HG02759 (cell line): ENCODE measurements around the gene FRAS1.
"Not testable (repeated sequence)": the region's sequence is repeated elsewhere in the genome, so short reads cannot be mapped to it uniquely, and the experiment has no call there.

ENCODE experiments used
- ATAC-seq: cut with Tn5 transposase; IDR thresholded peaks from one replicate; pipeline ENCODE4 v1.9.1; 2021; ENCODE audit warnings: mild to moderate bottlenecking, moderate library complexity; ENCODE audit not compliant: unreplicated experiment

FRAS1 gene

DNA sequence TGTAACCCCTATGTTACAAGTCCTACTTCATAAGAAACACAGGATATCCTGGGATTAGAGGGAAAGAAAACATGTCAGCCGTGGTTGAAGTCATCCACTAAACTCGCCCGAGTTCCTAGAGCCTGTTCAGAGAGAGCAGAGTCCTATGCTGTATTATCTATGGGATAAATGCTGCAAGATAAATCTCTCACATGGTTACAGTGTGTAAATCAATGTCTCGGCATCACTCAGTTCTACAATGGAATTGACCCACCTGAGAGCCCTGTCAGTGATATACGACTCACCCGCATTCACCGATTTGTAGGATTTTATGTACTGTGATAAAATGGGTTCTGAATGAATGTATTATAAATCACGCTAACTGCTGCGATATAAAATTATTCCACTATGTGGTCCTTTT is 366.7 kb downstream of the FRAS1 start:
- no peak for ATAC-seq

DNA sequence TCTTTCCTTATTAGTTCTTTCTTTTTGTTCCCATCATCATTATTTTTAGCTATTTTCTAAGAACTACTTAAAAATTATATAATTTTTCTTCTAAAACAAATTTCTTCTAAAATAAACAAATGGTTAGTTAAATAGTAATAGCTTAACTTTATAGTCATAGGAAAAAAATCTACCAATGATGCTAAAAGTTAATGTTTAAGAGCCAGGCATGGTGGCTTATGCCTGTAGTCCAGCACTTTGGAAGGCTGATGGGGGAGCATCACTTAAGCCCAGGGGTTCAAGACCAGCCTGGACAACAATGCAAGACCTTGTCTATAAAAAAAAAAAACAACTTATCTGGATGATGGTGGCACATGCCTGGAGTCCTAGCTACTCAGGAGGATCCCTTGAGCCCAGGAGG is 367.3 kb downstream of the FRAS1 start:
- no peak for ATAC-seq

DNA sequence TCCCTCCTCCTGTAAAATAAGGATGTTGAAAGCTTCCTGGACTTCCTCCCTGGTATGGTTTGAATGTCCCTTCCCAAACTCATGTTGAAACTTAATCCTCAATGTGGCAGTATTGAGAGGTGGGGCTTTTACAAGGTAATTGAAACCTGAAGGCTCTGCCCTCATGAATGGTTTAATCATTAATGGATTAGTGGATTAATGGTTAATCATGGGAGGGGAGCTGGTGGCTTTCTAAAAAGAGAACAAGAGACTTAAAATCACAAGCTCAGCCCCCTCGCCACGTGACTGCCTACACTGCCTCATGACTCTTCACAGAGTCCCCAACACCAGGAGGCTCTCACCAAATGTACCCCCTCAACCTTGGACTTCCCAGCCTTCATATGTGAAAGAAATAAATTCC is 369.8 kb downstream of the FRAS1 start:
- ATAC-seq, result peak; percentile 60

GRCh38 chr4:78428996-78429395 is 371.9 kb downstream of the FRAS1 start:
- no peak for ATAC-seq

DNA sequence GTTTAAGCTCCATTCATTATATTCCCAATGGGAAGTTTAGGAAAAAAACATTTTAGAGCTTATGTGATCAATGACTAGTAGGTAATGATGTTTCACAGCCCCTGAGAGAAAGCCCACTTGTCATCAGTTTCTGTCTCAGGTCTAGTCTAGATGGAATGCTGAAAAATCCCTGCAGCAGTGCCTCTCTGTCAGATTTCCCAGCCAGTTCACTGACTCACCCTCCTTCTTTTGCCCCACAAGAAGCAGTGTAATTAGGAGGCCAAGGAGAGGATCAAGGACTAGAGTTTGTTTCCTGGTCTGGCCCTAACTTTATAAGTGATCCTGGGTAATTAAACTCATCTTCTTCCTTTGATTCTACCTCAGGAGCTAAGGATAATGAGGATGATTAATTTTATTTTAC is 375.8 kb downstream of the FRAS1 start:
- ATAC-seq, result no peak

- ATAC-seq, result no peak
These were observed 380.5 kb downstream of the FRAS1 start for GRCh38 chr4:78437608-78438088.

DNA sequence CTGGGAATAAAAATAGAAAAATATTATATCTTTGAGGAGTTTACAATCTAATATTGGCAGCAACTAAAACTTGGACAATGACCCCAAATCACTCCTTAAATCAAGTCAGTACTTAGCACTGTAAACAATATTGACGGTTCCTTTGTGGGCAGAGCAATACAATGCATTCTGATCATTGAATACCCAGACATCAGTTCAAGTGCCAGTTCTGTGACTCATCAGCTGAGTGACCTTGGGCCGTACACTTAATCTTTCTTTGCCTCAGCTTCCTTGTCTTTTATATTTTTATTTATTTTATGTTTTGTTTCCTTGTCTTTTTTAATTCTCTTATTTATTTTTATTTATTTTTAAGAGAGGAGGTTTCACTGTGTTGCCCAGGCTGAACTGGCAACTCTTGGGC is 382.2 kb downstream of the FRAS1 start:
- ATAC-seq, result no peak

DNA sequence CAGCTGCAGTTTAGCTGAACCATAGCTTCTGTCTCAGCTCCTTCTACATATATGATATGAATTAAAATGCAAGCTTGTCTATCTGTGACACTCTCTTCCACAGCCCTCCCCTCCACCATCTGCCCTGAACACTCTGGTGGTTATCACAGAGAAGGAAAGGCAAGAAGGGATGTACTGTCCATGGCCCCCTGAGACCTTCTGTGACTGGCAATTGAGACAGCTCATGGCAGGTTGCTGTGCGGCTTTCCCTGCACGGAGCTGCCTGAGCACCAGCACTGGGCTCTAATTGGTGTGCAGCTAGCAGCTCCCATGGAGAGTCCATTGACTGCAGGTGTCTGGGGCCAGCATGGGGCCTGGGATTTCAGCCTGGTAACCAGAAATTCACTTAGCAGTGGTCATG is 384.6 kb downstream of the FRAS1 start:
- ATAC-seq, result no peak

GRCh38 chr4:78446619-78447018 is 389.5 kb downstream of the FRAS1 start:
- ATAC-seq, result no peak

- no peak for ATAC-seq
These were observed 394.3 kb downstream of the FRAS1 start for GRCh38 chr4:78451407-78451806.

GRCh38 chr4:78454016-78454415 is 396.9 kb downstream of the FRAS1 start:
- ATAC-seq, result no peak

- ATAC-seq, result no peak
These were observed 400.6 kb downstream of the FRAS1 start for GRCh38 chr4:78457751-78458150.

GRCh38 chr4:78459327-78459726 is 402.2 kb downstream of the FRAS1 start:
- ATAC-seq, result no peak

DNA sequence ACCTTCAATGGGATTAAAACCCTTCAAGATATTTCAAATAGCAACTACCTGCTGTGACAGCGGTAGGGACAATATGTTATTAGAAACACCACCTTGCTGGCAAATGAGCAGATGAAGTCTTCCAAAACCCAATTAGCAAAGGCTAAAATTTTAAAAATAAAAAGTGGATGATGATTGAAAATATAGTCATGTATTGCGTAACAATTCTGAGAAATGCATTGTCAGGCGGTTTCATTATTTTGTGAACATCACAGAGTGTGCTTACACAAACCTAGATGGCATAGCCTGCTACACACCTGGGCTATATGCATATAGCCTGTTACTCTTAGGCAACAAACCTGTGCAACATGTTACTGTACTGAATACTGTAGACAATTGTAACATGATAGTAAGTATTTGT is 403.2 kb downstream of the FRAS1 start:
- no peak for ATAC-seq

DNA sequence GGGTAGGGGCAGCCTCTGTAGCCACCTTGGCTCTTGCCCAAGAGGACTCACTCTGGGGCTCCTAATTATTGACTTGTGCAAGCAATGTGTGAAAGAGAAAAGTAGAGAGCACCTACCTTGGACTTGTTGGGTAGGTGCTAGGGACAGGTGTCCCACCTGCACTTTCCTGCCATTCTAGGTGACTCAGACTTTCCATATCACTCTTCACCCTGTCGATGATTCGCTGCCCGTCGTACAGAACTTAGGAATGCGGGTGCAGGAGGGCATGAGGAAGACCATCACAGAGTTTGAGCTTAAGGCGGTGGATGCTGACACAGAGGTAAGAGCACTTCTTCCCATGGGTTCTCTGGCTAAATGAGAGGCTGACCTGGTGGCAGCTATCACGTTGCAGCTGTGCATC is 407.1 kb downstream of the FRAS1 start:
- no peak for ATAC-seq

DNA sequence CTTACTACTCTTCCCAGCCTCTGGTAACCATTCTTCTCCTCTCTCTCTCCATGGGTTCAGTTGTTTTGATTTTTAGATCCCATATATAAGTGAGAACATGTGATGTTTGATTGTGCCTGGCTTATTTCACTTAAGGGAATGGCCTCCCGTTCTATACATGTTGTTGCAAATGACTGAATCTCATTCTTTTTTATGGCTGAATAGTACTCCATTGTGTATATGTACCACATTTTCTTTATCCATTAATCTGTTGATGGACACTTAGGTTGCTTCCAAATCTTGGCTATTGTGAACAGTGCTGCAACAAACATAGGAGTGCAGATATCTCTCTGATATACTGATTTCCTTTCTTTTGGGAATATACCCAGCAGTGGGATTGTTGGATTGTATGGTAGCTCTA is 410.1 kb downstream of the FRAS1 start:
- not testable (repeated sequence) for ATAC-seq

DNA sequence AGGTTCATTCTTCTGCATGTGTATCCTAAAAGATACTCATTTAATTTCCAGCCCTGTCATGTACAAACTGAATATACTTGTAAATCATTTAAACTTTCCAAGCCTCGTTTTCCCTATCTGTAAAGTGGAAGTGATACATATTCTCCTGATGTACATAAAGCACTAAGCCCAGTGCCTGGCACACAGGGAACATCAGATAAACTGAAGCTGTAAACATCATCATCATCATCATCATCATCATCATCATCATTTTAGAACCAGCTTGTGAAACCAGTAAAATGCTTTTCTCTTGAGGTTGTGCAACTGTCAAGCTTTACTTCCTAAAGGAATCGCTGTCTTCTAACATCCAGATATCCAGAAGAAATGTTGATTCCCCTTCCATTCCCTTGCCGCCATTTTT is 411.1 kb downstream of the FRAS1 start:
- ATAC-seq, result no peak

DNA sequence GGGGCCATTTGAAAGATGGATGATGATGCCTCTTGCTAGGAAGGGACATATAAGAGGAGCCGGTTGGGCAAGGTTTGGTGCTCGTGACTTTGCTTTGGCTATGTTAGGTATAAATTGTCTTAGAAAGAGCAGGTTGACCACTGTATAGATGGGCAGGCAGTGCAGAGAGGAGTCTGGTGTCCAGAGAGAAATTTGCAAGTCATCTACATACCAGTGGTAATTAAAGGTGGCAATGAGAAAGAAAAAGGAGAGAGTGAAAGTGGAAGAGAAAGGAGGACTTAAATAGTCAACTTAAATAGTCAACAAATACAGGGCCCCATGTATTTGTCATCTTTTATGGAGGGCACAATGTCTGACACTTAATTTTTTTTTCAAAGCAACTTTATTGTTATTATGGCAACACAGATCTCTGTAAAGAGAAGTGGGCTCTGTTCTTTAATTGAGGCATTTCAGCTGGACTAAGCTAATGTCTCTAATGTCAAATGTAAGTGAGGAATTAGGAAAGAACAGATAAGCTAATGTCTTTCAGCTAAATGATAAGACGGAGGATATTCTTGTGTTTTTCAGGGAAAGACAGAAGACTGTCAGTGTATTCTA is 419.1 kb downstream of the FRAS1 start:
- ATAC-seq, result no peak

DNA sequence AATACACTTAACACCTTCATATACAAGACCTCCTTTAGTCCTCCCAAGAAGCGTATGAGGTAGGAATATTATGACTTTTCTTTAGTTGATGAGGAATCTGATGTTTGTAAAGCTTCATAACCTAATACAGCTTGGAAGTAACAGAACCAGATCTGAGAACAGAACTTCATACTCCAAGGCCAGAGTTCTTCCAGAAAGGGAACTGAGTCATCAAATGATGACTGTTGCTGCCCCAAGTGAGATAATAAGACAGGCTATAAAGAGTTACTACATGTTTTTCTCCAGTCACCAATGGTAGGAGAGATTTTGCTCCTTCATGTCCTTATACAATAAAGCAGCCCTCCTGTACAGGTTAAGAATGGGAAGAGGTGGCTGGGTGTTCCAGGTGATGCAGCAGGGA is 420.2 kb downstream of the FRAS1 start:
- no peak for ATAC-seq

- ATAC-seq, result no peak
These were observed 421.4 kb downstream of the FRAS1 start for GRCh38 chr4:78478523-78478922.

DNA sequence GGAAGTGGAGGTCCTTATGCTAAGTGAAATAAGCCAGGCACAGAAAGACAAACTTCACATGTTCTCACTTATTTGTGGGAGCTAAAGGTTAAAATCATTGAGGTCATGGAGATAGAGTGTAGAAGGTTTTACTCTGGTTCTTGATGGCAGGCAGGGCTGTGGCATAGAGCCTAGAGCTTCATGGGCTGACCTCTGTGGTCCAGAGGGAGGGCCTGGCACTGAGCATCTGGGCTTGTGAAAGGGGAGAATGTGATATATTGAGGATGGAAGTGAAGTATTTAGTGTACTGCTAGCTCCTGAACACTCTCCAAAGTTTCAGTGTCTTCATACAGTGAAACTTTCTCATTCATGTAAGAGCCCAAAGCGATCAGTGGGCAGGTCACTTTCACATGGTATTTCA is 423.2 kb downstream of the FRAS1 start:
- ATAC-seq, result no peak

- no peak for ATAC-seq
These were observed 424.1 kb downstream of the FRAS1 start for GRCh38 chr4:78481180-78481579.

GRCh38 chr4:78482281-78482680 is 425.2 kb downstream of the FRAS1 start:
- no peak for ATAC-seq
